NOMO-1 (cell line): ENCODE results near the gene RASA3.

ENCODE experiments used
- DNase-seq, 2 experiments: peaks; one replicate each; lab custom pipeline; 2025; ENCODE audit not compliant: unreplicated experiment in 2 of 2; lab: John Stamatoyannopoulos, UW

The RASA3 gene

GRCh38 chr13:114069376-114070097 lies 62.9 kb downstream of the RASA3 start:
- DNase-seq, result no peak

- DNase-seq, result peak; percentile 30 to 36
Measured at GRCh38 chr13:114068656-114069318, 63.6 kb downstream of the RASA3 start.

- no peak for DNase-seq
Measured at GRCh38 chr13:114067886-114068651, 64.4 kb downstream of the RASA3 start.

DNA sequence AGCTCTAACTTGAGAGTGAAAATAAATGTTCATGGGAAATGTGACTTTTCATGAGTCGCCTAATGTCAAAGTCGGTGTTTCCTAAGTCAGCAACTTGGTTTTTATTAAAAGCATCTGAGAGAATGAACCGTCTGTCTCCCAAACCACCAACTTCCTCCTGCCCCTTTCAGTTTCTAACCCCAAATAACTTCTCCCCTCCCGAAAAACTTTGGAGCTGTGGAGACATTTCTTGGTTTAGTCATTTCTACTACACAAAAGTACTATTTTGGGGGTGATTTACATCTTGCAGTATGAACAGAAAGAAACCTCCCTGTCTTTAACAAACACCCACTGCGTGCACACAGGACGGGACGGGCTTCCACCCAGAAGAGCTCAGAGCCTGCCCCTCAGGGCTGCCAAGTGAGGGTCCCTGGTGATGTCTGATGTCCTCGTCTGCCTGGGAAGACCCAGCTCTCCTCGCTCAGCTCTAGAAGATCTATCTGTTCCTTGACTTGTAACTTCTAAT lies 65.0 kb downstream of the RASA3 start:
- DNase-seq, result peak; percentile 72 to 85

- no peak for DNase-seq
Measured at GRCh38 chr13:114066956-114067355, 65.5 kb downstream of the RASA3 start.

DNA sequence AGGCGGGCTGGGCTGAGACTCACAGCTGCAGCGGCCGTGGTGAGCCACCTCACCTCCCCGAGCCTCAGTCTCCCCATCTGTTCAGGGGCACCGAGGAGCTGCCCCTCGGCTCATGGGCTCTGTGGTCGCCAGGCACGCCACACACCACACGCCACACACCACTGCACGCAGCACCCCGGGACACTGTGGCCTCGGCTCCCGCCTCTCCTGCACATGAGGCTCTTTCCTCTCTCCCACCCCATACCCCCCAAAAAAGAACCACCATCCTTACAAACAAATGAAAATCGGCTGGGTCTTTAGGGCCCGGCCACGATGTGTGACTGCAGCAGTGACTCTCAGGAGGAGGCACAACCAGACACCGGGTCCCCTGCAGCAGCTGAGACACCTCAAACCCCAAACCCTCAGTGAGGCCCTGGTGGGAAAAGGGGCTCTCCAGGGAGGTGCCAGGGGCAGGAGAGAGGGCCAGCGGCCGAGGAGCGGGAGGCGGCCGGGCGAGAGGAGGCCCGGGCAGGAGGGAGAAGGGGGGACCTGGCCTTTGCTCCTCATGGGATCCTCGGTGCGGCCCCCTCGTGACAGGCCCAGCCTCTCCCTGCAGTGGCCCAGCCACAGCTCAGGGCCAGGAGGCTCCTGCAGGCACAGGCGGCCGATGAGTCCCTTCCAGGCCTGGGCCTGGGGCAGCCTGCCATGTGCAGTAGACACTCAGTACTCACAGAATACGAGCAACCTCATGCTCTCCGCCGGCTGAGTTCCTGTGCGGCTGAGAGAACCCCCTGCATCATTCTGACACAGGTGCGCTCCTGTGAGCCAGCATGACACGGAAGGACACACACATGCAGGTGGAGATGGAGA lies 66.3 kb downstream of the RASA3 start:
- DNase-seq, result no peak

DNA sequence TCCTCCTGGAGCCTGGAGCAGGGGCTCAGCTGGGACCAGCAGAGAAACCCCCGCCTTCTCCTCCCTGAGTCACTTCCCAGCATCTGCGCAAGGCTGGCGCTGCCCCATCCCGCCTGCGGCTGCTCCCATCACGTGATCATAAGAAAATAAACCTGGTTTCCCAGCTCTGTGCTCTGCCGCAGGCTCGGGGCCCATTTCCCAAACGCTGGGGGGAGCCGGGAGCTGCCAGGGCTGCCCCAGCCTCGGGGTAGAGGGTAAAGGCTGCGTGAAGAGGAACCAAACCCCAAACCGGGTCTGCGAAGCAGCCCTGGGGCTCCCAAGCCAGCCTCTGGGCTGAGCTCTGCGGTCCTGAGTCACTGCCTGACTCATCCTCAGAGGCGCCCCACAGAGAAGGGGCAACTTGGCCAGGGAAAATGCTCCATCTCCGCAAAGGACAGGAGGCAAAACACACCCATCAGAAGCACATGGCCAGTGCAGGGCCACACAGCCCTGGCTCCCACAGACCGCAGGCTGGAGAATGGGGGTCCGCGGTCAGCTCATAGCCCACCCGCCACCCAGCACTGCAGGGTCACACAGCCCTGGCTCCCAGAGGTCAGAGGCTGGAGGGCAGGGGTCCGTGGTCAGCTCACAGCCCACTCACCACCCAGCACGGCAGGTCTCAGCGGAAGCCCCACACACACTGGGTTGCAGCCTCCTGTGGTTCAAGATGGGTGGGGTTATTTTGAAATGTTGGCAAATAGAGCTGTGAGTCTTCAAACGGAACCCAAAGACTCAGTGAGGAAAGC lies 67.1 kb downstream of the RASA3 start:
- DNase-seq, result peak; percentile 95 to 96

- DNase-seq, result no peak
Measured at GRCh38 chr13:114064450-114065140, 67.8 kb downstream of the RASA3 start.

- peak; percentile 11 to 53 for DNase-seq
Measured at GRCh38 chr13:114063545-114064449, 68.6 kb downstream of the RASA3 start.

- peak; percentile 69 to 87 for DNase-seq
Measured at GRCh38 chr13:114062754-114063153, 69.7 kb downstream of the RASA3 start.

GRCh38 chr13:114062341-114062740 lies 70.1 kb downstream of the RASA3 start:
- DNase-seq, result no peak

GRCh38 chr13:114061744-114062143 lies 70.7 kb downstream of the RASA3 start:
- no peak for DNase-seq

- no peak for DNase-seq
Measured at GRCh38 chr13:114061047-114061446, 71.4 kb downstream of the RASA3 start.

GRCh38 chr13:114059946-114060860 lies 72.2 kb downstream of the RASA3 start:
- no peak for DNase-seq

DNA sequence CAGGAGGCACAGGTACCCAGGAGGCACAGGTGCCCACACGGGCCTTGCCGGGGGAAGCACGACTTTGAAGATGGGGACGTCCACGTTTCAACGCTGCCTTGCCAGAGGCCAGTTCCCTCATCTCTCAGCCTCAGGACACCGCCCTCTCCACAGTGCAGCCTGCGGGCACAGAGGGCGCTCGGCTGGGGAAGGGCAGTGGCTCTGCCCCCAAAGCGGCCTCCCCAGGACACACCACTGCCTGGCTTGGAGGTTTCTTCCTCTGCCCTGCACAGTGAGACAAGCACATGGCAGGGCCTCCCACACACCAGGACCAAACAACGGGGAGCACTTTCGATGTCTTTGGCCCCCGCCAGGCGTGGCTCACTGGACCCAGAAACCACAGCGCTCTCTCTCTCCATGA lies 73.0 kb downstream of the RASA3 start:
- DNase-seq, result no peak

- no peak for DNase-seq
Measured at GRCh38 chr13:114058051-114058867, 74.2 kb downstream of the RASA3 start.
